ENCODE data around the gene ACAT1. TPM values are rescaled to one million over a fixed set of nuclear protein-coding genes. Genes with fewer than 3 reads are reported as not detected.
A peak's percentile ranks its signal among the peaks of the same experiment; 100 is the strongest.

The ACAT1 gene
- polyA plus RNA-seq: 33.6 TPM
- long read RNA-seq, donor 1, partial matches to known transcripts: 0 of 3 reads
- long read RNA-seq, donor 1, other reads (novel, unspliced or antisense): 0 of 3 reads
- long read RNA-seq, donor 2, transcript ACAT1-201 (12 exons, 1,761 nt): major isoform, 7 of 9 reads
- long read RNA-seq, donor 2, partial matches to known transcripts: 0 of 9 reads
- long read RNA-seq, donor 2, other reads (novel, unspliced or antisense): 0 of 9 reads
- long read RNA-seq, donor 3: 0 reads
- long read RNA-seq, donor 4, partial matches to known transcripts: 0 of 1 reads
- long read RNA-seq, donor 4, other reads (novel, unspliced or antisense): 0 of 1 reads
- long read RNA-seq, donor 5, partial matches to known transcripts: 0 of 4 reads
- long read RNA-seq, donor 5, other reads (novel, unspliced or antisense): 0 of 4 reads
- long read RNA-seq, donor 6, transcript ACAT1-201 (12 exons, 1,761 nt): major isoform, 6 of 9 reads
- long read RNA-seq, donor 6, partial matches to known transcripts: 0 of 9 reads
- long read RNA-seq, donor 6, other reads (novel, unspliced or antisense): 0 of 9 reads
- long read RNA-seq, donor 7, transcript ACAT1-201 (12 exons, 1,761 nt): major isoform, 8 of 10 reads
- long read RNA-seq, donor 7, partial matches to known transcripts: 0 of 10 reads
- long read RNA-seq, donor 7, other reads (novel, unspliced or antisense): 0 of 10 reads
- long read RNA-seq, donor 8, transcript ACAT1-201 (12 exons, 1,761 nt): major isoform, 5 of 11 reads
- long read RNA-seq, donor 8, transcript ACAT1-210 (2 exons, 558 nt): major isoform, 5 of 11 reads
- long read RNA-seq, donor 8, partial matches to known transcripts: 0 of 11 reads
- long read RNA-seq, donor 8, other reads (novel, unspliced or antisense): 0 of 11 reads
- long read RNA-seq, donor 9, transcript ACAT1-201 (12 exons, 1,761 nt): major isoform, 15 of 18 reads
- long read RNA-seq, donor 9, partial matches to known transcripts: 0 of 18 reads
- long read RNA-seq, donor 9, other reads (novel, unspliced or antisense): 0 of 18 reads
- long read RNA-seq, donor 10, transcript ACAT1-201 (12 exons, 1,761 nt): major isoform, 13 of 21 reads
- long read RNA-seq, donor 10, partial matches to known transcripts: 7 of 21 reads
- long read RNA-seq, donor 10, other reads (novel, unspliced or antisense): 0 of 21 reads
- long read RNA-seq, donor 11, transcript ACAT1-201 (12 exons, 1,761 nt): major isoform, 6 of 8 reads
- long read RNA-seq, donor 11, partial matches to known transcripts: 0 of 8 reads
- long read RNA-seq, donor 11, other reads (novel, unspliced or antisense): 0 of 8 reads

DNA sequence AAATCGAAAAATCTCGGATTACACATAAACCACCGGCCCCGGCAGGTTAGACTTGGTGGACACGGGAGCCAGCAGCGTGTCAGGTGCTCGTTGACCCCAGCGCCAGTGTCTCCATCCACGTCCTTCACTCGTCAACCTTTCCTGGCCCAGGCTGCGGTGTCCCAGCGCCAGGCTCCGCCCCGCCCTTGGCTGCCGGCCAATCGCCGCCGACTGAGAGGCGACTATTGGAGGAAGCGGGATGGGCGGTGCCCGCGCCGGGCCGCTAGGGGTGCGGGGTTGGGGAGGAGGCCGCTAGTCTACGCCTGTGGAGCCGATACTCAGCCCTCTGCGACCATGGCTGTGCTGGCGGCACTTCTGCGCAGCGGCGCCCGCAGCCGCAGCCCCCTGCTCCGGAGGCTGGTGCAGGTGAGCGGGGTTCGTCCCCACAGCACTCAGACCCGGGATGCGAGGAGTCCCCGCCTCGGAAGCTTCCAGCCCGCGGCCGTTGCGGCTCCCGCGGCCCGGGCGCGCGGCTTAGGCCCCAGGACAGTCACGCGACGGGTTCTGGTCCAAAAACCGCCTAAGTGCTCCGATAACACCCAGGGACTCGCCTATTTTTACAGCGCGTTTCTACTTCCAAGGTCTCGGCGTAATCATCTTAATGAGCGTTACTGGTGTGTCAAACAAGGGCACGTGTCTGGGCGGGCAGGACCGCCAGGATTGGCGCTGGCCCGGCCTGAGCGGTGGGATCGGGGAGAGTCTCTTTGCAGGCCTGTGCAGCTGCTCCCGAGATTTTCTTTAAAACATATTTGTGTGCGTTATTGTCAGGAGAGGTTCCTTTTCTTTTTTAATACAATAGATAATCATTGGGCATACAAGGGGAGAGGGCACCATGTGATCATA lies at the start of gene ACAT1:
TSS of gene ACAT1 (plus strand) at position 294 of the 882 bp plus-strand sequence. CDS start at position 334, 40 bp downstream.
- Histone ChIP-seq H3K9me3 (ENCODE audit: control insufficient read depth, low read depth, low read length) (no peaks in the 10 kb centered on the region), H3K36me3 (ENCODE audit: control insufficient read depth, insufficient read depth, low read length) (peaks cover 2% of the 10 kb centered on the region), H3K27ac (ENCODE audit: low read length) (peak within 1 kb of the TSS; percentile 58), H3K4me3 (ENCODE audit: low read length) (peak within 1 kb of the TSS; percentile 59), H3K27me3 (ENCODE audit: control insufficient read depth, insufficient read depth, low read length) (no peaks in the 10 kb centered on the region), H3K4me1 (ENCODE audit: control insufficient read depth, insufficient read depth, low read length) (peaks cover 9% of the 10 kb centered on the region)
- DNase-seq: peak; percentile 88 to 93
- WGBS (ENCODE audit: insufficient coverage, low lambda C conversion rate): no CpG with 5 or more reads among the region's 73 CpGs

DNA sequence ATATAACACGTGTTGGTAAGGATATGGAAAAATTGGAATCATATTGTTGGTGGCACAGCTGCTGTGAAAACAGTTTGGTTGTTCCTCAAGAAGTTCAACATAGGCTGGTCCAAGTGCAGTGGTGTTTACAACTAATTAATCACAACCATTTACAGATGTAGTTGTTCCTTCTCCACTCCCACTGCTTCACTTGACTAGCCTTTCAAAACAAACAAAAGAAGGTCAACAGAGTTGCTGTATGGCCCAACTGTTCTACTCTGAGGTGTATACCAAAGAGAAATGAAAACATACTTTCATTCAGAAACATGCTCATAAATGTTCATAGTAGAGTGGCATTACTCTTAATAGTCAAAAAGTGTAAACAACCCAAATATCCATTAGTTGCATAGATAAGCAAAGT lies 36.6 kb upstream of the ACAT1 start:
- WGBS (ENCODE audit: insufficient coverage, low lambda C conversion rate): 100% methylated on average over 1 of the region's 1 CpG
- Histone ChIP-seq H3K27me3 (ENCODE audit: control insufficient read depth, insufficient read depth, low read length) (no peaks in the 10 kb centered on the region), H3K36me3 (ENCODE audit: control insufficient read depth, insufficient read depth, low read length) (peaks cover 33% of the 10 kb centered on the region), H3K9me3 (ENCODE audit: control insufficient read depth, low read depth, low read length) (no peaks in the 10 kb centered on the region), H3K4me1 (ENCODE audit: control insufficient read depth, insufficient read depth, low read length) (no peaks in the 10 kb centered on the region), H3K4me3 (ENCODE audit: low read length) (no peak overlapping the region), H3K27ac (ENCODE audit: low read length) (no peak overlapping the region)
- no peak for DNase-seq

DNA sequence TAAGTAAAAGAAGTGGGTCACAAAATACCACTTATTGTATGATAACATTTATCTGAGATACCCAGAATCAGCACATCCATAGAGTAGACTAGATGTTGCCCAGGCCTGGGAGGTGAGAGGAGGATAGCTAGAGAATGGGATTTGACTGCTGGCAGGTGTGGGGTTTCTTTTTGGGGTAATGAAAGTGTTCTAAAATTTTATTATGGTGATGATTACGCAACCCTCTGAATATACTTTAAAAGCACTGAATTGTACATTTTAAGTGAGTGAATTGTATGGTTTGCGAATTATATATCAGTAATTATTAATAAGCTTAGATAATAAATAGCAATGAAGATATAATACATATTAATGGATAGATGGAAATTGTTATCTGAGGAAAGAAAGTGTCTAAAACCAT lies 35.7 kb upstream of the ACAT1 start:
- H3K27ac ChIP-seq (ENCODE audit: low read length): no peak overlapping the region
- H3K36me3 ChIP-seq (ENCODE audit: control insufficient read depth, insufficient read depth, low read length): peaks cover 31% of the 10 kb centered on the region

DNA sequence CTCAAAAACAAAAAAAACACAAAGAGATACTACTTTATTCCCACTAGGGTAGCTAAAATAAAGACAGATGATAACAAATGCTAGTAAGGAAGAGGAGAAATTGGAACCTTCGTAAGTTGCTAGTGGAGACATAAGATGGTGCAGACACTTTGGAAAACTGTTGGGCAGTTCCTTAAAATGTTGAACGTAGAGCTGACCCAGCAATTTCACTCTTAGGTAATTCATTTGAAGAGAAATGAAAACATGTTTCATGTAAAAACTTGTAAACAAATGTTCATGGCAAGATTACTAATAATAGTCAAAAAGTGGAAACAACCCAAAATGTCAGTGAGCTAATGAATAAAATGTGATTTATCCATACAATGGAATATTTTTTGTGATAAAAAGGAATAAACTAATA lies 29.2 kb upstream of the ACAT1 start:
- H3K27me3 ChIP-seq (ENCODE audit: control insufficient read depth, insufficient read depth, low read length): no peaks in the 10 kb centered on the region
- peaks cover 38% of the 10 kb centered on the region for H3K36me3 ChIP-seq (ENCODE audit: control insufficient read depth, insufficient read depth, low read length)
- WGBS (ENCODE audit: insufficient coverage, low lambda C conversion rate): 40% methylated on average over 2 of the region's 2 CpGs
- H3K27ac ChIP-seq (ENCODE audit: low read length): no peak overlapping the region
- H3K4me3 ChIP-seq (ENCODE audit: low read length): no peak overlapping the region
- DNase-seq: no peak
- H3K9me3 ChIP-seq (ENCODE audit: control insufficient read depth, low read depth, low read length): no peaks in the 10 kb centered on the region
- H3K4me1 ChIP-seq (ENCODE audit: control insufficient read depth, insufficient read depth, low read length): no peaks in the 10 kb centered on the region

More for the DNA sequence above, 35.7 kb upstream of the ACAT1 start:
- Histone ChIP-seq H3K4me1 (ENCODE audit: control insufficient read depth, insufficient read depth, low read length) (no peaks in the 10 kb centered on the region), H3K9me3 (ENCODE audit: control insufficient read depth, low read depth, low read length) (no peaks in the 10 kb centered on the region), H3K4me3 (ENCODE audit: low read length) (no peak overlapping the region), H3K27me3 (ENCODE audit: control insufficient read depth, insufficient read depth, low read length) (no peaks in the 10 kb centered on the region)
- no peak for DNase-seq
- WGBS (ENCODE audit: insufficient coverage, low lambda C conversion rate): 100% methylated on average over 2 of the region's 2 CpGs

DNA sequence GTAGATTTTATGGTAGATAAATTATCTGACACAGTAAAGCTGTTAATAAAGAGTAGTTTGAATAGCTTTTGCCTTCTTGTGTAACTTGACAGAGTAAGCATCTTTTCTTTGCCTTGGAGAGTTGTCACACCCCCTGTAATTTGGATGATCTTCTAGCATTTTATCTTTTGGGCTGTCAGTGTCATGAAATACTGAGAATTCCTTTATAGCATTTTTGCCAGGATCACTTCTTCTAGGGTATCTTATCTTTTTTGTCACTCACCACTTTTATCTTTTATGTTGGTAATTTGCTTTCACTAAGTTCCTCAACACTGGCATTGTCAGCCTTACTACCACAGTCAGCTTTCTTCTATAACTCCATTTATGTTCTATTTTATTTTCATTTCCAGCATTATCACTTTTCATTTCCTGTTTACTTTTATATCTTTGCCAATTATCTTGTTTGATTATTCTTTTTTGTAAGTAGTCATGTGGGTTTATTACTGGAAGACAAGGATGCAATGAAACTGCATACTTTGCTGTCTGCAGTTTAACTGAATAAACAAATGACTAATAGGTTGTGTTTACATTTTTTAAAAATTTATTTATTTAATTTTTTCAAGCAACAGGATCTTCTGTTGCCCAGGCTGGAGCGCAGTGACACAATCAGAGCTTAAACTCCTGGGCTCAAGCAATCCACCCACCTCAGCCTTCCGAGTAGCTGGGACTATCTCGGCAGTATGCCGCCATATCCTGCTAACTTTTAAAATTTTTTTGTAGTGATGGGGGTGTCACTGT lies 28.1 kb upstream of the ACAT1 start:
- no peak for DNase-seq
- Histone ChIP-seq H3K27ac (ENCODE audit: low read length) (no peak overlapping the region), H3K9me3 (ENCODE audit: control insufficient read depth, low read depth, low read length) (no peaks in the 10 kb centered on the region), H3K4me3 (ENCODE audit: low read length) (no peak overlapping the region), H3K27me3 (ENCODE audit: control insufficient read depth, insufficient read depth, low read length) (no peaks in the 10 kb centered on the region), H3K4me1 (ENCODE audit: control insufficient read depth, insufficient read depth, low read length) (no peaks in the 10 kb centered on the region), H3K36me3 (ENCODE audit: control insufficient read depth, insufficient read depth, low read length) (peaks cover 38% of the 10 kb centered on the region)
- WGBS (ENCODE audit: insufficient coverage, low lambda C conversion rate): no CpG with 5 or more reads among the region's 4 CpGs

DNA sequence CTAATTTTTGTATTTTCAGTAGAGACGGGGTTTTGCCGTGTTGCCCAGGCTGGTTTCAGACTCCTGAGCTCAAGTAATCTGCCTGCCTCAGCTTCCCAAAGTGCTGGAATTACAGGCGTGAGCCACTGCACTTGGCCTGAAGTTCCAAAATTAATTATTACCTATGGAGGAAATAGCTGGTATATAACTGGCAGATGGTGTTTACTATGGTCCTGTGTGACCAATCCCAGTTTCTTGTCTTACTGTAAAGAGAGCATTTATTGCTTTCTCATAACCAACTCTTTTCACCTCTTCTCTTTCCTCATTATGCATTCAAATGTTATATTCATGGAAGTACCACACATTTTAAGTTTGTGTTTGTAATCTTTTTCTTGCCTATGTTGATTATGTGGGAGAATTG lies 24.2 kb upstream of the ACAT1 start:
- no peaks in the 10 kb centered on the region for H3K27me3 ChIP-seq (ENCODE audit: control insufficient read depth, insufficient read depth, low read length)
- H3K9me3 ChIP-seq (ENCODE audit: control insufficient read depth, low read depth, low read length): no peaks in the 10 kb centered on the region
- peaks cover 51% of the 10 kb centered on the region for H3K36me3 ChIP-seq (ENCODE audit: control insufficient read depth, insufficient read depth, low read length)
- DNase-seq: no peak
- no peak overlapping the region for H3K27ac ChIP-seq (ENCODE audit: low read length)
- no peaks in the 10 kb centered on the region for H3K4me1 ChIP-seq (ENCODE audit: control insufficient read depth, insufficient read depth, low read length)
- WGBS (ENCODE audit: insufficient coverage, low lambda C conversion rate): no CpG with 5 or more reads among the region's 3 CpGs
- H3K4me3 ChIP-seq (ENCODE audit: low read length): no peak overlapping the region

DNA sequence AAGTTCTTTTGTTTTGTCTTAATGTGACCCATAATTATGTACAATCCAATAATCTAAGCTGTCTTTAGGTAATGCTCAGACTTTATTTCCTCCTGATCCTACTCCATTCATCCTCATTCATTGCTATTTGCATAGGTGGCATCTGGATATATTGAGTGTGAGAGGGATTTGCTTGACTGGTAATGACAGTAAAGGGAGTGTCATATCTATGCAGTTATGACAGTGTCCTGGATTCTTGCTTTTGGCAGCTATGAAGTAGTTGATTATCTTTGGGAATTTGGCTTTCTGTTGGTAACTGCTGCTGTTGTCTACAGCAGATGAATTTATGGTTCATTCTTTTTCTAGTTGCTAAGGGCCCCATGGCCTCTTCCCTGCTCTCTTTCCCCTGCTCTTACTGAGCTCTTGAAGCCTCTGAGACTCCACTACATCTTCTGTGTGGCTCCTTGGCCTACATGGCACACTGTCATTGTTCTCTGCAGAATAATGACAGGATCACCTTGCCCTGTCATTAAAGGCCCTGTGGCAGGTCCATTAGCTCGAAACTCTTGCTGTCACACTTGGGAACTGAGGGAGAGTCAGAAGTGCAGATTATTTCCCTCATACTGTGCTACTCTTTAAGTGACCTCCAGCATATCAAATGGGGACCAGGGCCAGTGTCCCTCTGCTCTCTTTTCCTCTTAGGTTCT lies 20.1 kb upstream of the ACAT1 start:
- no peaks in the 10 kb centered on the region for H3K9me3 ChIP-seq (ENCODE audit: control insufficient read depth, low read depth, low read length)
- no peak overlapping the region for H3K4me3 ChIP-seq (ENCODE audit: low read length)
- no peak for DNase-seq
- no peaks in the 10 kb centered on the region for H3K27me3 ChIP-seq (ENCODE audit: control insufficient read depth, insufficient read depth, low read length)
- WGBS (ENCODE audit: insufficient coverage, low lambda C conversion rate): no CpG with 5 or more reads among the region's 1 CpG
- peaks cover 48% of the 10 kb centered on the region for H3K36me3 ChIP-seq (ENCODE audit: control insufficient read depth, insufficient read depth, low read length)
- H3K27ac ChIP-seq (ENCODE audit: low read length): no peak overlapping the region
- H3K4me1 ChIP-seq (ENCODE audit: control insufficient read depth, insufficient read depth, low read length): no peaks in the 10 kb centered on the region

DNA sequence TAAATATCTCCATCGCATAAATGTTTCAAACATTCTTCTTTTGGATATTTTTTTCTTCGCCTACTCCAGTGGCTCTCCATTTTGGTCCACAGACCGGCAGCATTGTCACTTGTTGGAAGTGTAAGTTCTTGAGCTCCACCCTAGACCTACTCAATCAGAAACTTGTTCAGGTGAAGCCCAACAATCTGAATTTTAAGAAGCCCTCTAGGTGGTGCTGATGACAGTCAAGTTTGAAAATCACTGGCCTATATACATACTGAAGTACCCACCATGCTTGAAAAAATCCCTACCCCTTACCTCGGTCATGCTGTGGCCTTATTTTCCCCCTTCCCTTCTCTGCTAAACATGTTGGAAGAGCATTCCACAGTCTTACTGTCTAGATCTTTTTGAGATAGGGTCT lies 10.2 kb upstream of the ACAT1 start:
- H3K36me3 ChIP-seq (ENCODE audit: control insufficient read depth, insufficient read depth, low read length): peaks cover 4% of the 10 kb centered on the region
- H3K27me3 ChIP-seq (ENCODE audit: control insufficient read depth, insufficient read depth, low read length): no peaks in the 10 kb centered on the region
- WGBS (ENCODE audit: insufficient coverage, low lambda C conversion rate): 100% methylated on average over 1 of the region's 4 CpGs
- no peaks in the 10 kb centered on the region for H3K9me3 ChIP-seq (ENCODE audit: control insufficient read depth, low read depth, low read length)
- H3K4me1 ChIP-seq (ENCODE audit: control insufficient read depth, insufficient read depth, low read length): no peaks in the 10 kb centered on the region
- no peak for DNase-seq
- no peak overlapping the region for H3K4me3 ChIP-seq (ENCODE audit: low read length)
- no peak overlapping the region for H3K27ac ChIP-seq (ENCODE audit: low read length)
